ENCODE results near the gene ENTPD8.

ENTPD8 gene

DNA sequence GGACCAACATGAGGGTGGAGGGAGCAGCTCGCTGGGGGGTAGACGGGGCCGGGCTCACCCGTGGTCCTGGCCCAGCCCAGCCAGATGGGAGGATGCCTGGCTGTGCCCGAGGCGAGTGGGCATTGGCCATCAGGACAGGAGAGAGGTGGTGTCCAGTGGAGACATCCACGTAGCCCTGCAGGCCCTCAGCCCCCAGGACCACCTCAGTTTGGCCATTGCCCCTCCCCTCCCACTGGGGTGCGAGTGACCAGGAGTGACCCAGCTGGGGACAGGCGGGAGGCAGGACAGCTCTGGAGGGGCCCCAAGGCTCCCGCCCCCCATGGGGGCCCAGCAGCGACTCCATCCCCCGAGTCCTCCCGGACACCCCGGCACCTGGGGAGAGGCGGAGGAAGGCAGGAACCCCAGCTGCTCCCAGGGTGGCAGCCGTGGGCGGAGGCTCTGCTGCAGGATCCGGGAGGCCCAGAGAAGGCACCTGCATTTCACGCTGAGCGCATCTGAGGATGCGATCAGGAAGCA is 9.7 kb downstream of the ENTPD8 start:
- peak; percentile 6 for DNase-seq (ENCODE audit: low spot score)

DNA sequence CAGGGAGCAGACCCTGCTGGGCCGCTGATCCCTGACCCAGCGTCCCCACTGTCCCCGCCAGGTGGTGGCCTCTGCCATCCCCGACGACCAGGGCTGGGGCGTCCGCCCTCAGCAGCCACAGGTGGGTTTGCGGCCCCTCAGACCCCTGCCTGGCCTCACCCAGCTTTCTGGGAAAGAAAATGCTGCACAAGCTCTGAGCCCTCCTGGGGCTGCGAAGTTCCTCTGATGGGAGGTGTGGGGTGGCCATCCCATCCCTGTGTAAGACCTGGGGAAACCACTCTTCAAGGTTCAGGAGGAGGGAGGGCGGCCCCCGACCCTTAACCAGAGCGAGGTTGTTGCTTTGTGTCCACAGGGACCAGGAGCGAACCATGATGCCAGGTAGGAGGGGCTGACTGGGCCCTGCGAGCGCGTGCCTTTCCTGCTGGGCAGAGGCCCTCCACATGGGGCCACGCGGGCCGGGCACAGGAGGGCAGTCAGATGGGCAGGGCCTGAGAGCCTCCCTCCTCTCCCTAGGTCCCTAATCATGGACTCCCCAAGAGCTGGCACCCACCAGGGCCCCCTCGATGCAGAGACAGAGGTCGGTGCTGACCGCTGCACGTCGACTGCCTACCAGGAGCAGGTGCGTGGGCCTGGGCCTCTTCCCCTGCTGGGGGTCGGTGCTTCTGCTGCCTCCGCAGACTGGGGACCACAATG is 10.3 kb downstream of the ENTPD8 start:
- DNase-seq (ENCODE audit: low spot score) = no peak

DNA sequence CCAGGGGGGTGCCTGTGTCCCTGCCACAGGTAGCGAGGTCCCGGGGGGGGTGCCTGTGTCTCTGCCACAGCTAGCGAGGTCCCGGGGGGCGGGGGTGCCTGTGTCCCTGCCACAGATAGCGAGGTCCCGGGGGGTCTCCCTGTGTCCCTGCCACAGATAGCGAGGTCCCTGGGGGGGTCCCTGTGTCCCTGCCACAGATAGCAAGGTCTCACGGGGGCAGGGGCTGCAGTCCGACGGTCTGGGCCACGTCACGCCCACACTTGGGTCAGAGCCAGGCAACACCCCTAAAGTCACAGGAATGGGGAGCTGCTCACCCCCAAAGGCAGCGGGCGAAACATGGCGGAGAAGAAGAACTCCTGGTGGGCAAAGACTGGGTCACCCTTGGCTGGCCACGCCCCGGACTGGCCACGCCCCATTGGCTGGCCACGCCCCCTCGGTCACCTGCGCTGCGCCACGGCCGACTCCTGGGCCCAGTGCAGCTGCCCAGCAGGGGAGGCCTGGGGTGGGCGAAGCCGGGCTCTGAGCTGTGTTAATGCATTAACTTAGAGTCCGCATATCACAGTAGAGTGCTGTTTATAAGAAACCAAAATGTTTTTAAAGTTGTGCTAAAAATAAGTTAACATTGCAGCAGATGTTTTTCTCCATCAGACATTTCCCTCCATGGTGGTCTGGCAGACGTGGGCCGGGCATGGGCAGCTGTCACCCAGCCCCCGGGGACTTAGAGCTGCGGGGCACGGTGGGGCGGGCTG is 11.0 kb downstream of the ENTPD8 start:
- peak; percentile 67 for DNase-seq (ENCODE audit: low spot score)

DNA sequence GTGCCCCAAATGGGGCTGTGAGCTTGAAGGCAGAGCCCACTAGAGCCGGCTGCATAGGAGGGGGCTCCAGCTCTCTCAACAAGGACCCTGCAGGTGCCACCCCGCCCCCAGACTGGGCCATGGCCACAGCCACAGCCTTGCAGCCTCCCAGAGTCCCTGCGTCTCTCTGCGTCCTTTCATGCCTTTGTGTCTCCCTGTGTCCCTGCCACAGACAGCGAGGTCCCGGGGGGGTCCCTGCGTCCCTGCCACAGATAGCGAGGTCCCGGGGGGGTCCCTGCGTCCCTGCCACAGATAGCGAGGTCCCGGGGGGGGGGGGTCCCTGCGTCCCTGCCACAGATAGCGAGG is 11.6 kb downstream of the ENTPD8 start:
- no peak for DNase-seq (ENCODE audit: low spot score)

DNA sequence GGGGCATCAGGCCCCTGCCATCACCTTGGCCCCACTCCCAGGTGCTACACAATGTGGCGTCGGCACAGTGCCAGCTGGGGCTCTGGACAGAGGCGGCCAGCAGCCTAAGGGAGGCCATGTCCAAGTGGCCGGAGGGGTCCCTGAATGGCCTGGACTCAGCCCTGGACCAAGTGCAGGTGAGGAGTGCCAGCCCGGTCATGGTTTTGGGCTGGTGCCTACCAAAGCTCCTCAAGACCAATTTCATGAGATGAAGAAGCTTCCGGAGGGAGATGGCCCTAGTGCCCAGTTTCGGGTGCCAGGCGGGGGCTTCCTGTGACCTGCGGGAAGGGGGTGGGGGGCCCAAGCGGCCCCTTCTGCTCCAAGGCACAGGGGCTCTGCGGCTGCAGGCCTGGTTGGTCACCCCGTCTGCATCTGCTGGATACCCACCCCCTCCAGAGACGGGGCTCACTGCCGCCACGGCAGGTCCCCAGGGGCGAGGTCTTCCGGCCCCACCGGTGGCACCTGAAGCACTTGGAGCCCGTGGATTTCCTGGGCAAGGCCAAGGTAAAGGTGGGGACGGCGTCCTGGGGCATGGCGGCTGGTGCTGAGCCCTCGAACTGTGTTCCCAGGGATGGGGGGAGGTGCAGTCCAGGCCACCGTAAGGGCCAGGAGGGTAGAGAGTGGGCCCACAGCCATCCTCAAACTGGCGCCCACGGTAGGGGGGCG is 12.2 kb downstream of the ENTPD8 start:
- DNase-seq (ENCODE audit: low spot score) = no peak

DNA sequence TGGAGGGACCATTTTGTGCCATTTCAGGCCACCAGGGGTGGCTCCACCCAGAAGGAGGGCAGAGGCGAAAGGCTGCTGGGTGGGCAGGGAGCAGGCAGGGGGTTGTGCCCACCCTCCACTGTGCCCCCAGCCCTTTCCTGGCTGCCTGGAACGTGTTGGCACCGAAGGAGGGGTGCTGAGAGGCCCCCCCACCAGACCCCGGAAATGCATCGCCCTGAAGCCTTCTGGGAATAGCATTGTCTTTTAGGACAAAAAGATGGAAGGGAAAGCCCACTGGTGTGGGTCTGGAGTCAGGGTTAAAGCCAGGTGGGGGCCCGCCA is 12.9 kb downstream of the ENTPD8 start:
- DNase-seq (ENCODE audit: low spot score) = no peak

DNA sequence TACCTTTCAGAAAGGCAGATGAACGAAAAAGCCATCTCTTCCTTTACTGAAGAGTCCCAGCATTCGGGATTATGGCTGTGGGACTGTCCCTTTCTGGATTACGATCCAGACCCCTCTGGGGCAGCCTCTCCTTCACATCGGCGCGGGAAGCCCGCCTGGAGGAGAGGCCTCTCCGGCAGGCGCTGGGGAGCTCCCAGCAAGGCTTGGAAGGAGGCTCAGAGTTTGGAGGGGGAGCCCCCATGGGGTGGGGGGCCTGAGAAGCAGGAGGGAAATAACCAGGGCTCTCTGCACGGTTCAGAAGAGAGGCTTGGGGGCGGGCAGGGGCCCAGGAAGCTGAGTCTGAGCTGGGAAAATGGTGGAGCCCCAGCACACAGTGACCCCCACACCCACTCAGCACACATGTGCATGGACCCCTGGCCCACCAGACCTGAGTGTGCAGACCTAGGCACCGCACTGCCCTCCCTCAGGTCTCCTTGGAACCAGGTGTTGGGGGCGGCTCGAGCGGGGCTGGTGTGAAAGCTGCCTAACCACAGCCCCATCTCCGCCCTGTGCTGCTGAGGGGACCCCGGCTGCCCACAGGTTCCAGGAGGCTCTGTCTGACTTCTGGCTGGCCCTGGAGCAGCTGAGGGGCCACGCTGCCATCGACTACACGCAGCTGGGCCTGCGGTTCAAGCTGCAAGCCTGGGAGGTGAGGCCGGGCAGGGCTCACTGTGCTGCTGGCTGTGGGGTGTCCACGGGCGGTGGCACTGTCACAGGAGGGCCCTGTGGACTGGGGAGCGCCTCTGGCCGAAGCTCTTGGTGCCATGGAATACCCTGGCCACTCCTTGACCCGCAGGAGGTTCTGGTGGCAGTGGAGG is 13.5 kb downstream of the ENTPD8 start:
- no peak for DNase-seq (ENCODE audit: low spot score)

DNA sequence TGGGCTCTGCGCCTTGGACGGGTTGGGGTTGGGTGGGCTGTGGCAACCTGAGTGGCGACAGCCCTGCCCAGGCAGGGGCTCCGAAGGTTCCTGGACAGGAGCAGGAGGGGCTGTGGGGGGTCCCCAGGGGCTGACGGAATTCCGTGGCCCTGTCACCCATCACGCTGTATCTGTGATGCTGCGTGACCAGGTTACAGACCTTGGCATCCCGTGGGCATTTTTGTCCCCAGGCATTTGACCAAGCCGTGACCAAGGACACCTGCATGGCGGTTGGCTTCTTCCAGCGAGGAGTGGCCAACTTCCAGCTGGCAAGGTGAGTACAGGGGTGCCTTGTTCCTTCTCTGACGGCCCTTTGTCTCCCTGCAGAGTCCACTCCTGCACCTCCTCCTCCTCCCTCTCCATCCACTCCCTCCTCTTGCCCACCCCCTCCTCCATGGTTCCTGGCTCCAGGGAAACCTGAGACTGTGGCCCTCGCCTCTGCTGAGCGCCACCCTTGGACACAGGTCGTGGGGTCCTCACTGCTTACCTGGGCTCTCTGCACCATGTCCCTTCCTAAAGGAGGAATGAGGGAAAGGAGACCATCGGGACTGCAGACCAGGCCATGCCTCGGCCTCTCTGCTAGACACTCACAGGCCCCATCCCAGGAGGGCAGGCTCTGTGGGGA is 15.0 kb downstream of the ENTPD8 start:
- no peak for DNase-seq (ENCODE audit: low spot score)

DNA sequence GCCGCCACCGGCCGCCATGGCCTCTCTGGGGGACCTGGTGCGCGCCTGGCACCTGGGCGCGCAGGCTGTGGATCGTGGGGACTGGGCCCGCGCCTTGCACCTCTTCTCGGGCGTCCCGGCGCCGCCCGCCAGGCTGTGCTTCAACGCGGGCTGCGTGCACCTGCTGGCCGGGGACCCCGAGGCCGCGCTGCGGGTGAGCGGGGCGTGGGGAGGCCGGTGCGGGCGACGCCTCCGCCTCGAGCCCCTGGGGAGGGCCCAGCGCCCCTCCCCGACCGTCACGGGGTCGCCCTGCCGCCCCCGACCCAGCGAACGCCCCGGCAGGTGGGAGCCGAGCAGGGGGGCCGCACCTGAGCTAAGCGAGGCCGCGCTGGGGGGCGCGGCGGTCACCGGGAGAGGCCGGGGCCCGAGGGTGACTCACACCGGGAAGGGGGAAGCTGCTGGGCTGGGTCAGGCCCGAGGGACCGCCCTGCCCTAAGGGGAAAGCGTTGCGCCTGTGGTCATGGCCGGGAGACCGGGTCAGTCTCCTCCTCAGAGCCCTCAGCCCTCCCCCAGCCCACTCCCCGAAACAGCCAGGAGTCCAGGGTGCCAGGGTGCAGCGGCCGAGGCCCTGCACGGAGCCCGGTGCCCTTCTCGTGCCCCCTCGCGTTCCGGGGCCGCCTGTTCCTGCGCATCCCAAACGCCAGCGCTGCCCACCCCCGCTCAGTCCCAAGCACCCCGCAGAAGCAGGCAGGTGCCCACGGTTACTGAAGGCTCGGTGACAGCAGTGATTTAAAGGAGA is 17.5 kb downstream of the ENTPD8 start:
- no peak for DNase-seq (ENCODE audit: low spot score)

DNA sequence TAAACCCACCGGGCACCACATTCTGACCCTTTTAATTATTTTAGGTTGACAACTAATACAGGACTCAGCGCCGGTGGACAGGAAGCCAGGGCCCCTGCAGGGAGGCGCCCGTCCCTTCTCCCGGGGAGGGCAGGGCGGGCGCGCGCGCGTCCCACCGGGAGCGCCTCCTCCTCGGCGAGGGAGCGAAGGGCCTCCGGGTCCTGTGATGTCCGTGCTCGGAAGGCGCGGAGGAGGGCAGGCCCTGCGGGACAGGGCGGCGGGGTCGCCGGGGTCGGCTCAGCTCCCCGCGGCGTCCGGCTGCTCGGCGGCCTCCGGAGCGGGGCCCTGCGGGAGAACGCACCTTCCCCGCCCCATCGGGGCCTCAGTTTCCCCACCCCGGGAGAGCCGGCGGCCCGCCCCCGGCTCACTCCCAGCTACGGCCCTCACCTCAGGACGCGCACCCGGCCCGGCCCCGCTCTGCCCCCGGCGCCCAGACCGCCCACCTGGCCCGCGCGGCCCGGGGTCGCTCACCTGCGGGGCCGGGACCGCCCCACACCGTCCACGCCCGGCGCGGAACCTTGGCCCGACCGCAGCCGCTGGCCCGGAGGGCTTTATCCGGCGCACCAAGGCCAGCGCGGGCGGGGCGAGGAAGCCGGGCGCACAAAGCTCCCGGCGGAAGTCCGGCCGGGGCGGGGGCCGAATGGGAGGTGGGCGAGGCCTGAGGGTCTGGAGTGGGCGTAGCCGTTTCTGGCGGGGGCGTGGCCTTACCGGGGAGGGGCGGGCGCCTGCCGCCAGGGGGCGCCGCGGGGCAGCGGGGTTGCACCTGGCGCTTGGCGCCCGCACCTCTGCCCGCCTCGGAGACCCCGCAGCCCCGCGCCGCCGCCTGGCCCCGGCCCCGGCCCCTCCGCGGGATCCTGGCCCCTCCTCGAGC is 18.3 kb downstream of the ENTPD8 start, which contains the start of the genes EXD3 and NOXA1:
Gene EXD3 (minus strand): TSS at position 559 of the 910 bp plus-strand sequence. CDS start 27,805 bp downstream, outside the sequence.
Gene NOXA1 (plus strand): TSS at position 790 of the 910 bp plus-strand sequence. CDS start 137 bp downstream, outside the sequence.
- peak; percentile 95 for DNase-seq (ENCODE audit: low spot score)

DNA sequence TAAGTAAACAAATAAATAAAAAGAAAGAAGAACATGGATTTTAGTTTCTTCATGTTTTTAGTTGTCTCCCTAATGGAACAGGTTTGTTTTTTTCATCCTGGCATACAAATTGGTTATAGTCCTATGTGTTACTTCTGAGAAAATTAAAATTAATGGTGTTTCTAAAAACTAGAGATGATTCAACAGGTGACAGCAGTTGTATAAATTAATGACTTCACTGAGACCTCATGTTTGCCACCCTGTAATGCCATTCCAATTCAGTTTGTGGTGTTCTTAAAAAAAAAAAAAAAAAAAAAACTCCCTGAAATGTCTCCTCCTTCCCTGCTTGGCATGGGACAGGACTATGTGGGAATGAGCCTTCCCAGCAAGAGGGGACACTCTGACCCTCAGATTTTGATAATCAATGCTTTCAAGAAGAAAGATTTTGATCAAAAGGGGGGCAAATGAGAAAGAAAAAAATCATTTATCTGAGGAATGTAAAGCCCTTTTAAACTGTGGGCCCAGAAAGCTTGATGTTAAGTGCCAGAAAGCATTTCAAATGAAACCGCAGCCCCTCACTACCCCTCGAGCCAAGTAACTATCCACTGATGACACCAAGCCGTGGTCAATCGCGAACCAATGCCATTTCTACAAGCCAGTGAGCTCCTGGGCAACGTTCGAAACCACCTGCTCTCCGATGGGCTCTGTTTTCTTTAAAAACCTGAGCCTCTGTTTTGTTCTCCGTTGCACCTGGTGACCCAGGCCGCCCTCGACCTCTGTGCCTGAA is 19.1 kb downstream of the ENTPD8 start:
- DNase-seq (ENCODE audit: low spot score) = no peak

DNA sequence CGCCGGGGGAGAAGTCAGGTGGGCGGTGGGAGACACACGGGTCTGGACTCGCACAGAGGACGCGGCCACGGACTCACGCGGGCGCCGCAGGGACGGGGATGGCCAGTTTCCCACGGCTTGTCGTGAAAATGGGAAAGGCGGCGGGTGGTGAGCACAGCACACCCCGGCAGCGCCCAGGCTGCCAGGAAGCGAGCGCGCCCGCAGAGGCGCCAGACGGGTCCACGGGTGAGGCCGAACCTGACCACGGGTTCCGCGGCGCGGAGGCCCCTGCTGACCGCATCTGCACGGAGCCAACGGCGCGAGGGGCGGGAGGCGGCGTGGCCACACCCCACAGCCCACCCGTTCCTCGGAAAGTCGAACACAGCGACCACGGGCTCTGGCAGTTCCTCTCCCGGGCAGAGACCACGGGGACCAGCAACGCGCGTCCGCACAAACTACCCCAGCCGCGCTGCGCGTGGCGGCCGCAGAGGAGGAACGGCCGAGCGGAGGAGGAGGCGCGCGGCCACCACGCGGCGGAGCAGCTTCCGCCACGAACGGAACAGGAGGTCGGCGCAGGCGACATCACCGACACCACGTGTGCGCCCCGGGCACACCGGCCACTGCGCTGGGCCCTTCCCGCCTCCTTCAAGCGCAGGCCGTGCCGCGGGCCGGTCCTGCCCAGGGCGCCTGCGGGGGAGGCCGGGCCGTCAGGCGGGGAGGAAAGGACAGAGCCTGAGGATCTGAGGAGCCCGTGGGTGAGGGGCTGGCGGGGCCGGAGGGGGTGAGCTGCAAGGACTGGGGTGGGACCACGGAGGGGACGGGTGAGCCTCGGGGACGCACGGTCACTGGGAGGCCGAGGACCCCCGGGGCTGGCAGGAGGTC is 23.8 kb downstream of the ENTPD8 start:
- DNase-seq (ENCODE audit: low spot score) = no peak

DNA sequence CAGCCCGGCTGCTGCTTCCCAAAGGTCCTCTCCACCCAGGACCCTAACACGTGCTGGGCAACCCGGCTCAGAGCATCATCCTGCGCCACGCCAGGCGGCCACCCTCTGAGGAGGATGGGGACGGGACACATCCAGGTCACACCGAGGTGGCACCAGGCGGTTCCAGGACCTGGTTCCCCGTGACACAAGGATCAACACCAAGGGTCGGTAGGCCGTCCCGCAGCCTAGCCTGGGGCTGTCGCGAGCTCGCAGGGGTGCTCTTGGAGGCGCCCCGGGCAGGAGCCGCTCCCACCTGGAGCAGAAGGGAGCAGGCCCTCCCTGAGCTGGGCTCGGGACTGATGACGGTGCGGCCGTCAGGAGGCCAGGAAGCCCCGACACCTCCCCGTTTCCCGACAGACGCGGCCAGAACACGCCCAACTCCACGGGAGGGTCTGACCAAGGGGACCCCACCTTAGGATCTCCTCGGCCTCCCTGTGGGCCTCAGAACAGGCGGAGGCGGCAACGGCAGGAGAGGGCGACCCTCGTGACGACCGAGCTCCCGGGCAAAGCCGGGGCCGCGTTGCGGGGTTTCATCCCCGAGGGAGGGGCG is 24.5 kb downstream of the ENTPD8 start:
- no peak for DNase-seq (ENCODE audit: low spot score)

DNA sequence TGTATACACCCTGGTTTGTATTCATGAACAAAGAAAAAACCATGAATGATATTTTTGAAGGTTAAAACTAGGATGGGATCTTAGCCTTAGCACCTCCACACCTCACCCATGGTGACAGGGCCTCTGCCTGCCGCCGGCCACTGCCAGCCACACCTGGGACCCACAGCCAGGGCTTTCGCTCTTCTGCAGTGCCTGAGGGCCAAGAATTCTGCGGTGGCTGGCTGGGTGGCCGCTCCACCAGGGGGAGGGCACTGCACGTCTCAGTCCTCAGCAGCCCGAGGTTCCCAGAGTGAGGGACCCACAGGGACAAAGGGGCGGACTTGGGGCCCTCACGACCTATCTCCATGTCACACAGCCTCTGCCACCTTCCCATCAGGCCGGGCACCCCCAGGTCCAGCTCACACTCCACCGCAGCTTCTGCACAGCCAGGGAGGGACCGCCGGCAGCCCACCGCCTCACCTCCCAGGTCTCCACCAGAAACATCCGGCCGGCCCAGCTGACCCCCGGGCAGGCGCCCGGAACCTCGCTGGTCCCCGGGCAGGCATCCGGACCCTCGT is 25.1 kb downstream of the ENTPD8 start:
- DNase-seq (ENCODE audit: low spot score) = no peak

DNA sequence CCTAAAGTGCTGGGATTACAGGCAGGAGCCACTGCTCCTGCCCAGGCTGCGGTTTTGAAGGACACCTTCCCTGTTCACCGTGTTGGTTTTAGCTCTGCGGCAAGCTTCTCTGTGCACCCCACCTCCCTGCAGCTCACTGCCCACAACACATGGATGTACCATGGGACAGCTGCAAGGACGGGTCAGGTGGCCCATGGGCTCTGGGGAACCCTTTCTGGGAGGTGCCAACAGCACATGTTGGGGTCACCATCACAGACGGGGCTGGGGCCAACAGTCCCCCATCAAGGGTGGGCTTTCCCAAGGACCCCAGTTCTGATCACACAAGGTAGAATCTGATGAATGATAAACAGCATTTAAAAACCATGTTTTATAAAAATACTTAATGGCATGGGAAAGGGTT is 25.7 kb downstream of the ENTPD8 start:
- no peak for DNase-seq (ENCODE audit: low spot score)

DNA sequence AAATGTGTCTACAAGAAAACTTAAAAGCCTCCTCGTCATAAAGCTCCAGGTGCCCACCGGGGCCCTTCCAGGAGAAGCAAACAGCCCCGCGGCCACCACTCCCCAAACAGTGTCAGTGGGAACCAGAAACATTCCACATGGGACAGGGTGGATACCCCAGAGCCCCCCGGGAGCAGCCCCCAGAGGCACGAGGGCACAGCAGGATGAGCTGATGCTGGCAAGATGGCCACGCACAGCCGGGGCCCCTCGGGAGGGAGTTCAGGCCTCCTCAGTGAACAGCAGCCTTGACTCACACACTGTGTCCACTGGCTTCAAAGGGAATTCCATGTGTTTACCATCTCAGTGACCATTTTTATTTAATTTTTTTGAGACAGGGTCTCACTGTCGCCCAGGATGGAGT is 28.7 kb downstream of the ENTPD8 start:
- DNase-seq (ENCODE audit: low spot score) = no peak
